ENCODE data around the gene ING5. TPM values are rescaled to one million over a fixed set of nuclear protein-coding genes. Genes with fewer than 3 reads are reported as not detected.

Gene ING5
- total RNA-seq, 1 donor from 2014 or later = 48.8 TPM

DNA sequence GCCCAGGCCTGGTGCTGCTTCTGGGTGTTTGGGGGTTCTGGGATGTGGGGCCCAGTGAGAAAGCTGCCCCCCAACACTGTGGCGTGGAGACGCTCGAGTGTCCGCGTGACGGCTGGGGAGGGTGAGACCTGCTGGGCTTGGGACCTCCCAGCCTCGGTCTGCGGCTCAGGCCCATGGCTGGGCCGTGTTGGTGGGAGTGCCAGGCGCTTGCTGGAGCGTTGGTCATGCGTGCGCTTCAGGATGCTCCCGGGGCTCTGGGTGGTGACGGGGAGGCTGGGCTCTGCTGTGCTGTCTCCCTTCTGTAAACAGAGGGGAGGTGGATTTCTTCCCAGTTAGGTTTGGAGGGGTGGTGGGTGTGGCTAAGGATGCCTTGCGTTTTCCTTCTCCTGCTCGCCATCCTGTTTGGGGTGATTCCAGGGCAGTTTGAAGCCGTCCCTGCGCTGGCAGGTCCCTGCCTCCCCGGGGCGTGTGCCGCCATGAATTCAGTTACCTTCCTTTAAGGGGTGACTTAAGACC lies 75.4 kb downstream of the ING5 start:
- TF ChIP-seq, protein P1, sequence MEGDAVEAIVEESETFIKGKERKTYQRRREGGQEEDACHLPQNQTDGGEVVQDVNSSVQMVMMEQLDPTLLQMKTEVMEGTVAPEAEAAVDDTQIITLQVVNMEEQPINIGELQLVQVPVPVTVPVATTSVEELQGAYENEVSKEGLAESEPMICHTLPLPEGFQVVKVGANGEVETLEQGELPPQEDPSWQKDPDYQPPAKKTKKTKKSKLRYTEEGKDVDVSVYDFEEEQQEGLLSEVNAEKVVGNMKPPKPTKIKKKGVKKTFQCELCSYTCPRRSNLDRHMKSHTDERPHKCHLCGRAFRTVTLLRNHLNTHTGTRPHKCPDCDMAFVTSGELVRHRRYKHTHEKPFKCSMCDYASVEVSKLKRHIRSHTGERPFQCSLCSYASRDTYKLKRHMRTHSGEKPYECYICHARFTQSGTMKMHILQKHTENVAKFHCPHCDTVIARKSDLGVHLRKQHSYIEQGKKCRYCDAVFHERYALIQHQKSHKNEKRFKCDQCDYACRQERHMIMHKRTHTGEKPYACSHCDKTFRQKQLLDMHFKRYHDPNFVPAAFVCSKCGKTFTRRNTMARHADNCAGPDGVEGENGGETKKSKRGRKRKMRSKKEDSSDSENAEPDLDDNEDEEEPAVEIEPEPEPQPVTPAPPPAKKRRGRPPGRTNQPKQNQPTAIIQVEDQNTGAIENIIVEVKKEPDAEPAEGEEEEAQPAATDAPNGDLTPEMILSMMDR (conservative IDR thresholded peaks at IDR 0.05) = no peak
- peaks cover 9% of the 10 kb centered on the region for H3K4me1 Mint-ChIP-seq (ENCODE audit: unreplicated experiment)
- peak; percentile 67 for DNase-seq (ENCODE audit: extremely low spot score, unreplicated experiment)
- no peaks in the 10 kb centered on the region for H3K27me3 Mint-ChIP-seq
- no peak overlapping the region for H3K4me3 Mint-ChIP-seq
- H3K36me3 Mint-ChIP-seq = no peaks in the 10 kb centered on the region
- H3K27ac Mint-ChIP-seq = no peak overlapping the region
- H3K9me3 Mint-ChIP-seq = no peaks in the 10 kb centered on the region

GRCh38 chr2:241777686-241778627 lies 76.1 kb downstream of the ING5 start:
- H3K27me3 Mint-ChIP-seq = no peaks in the 10 kb centered on the region
- no peak overlapping the region for H3K4me3 Mint-ChIP-seq
- TF ChIP-seq, protein P1 (conservative IDR thresholded peaks at IDR 0.05) = no peak
- no peak overlapping the region for H3K27ac Mint-ChIP-seq
- H3K36me3 Mint-ChIP-seq = no peaks in the 10 kb centered on the region
- peak; percentile 63 for DNase-seq (ENCODE audit: extremely low spot score, unreplicated experiment)
- H3K4me1 Mint-ChIP-seq (ENCODE audit: unreplicated experiment) = peaks cover 2% of the 10 kb centered on the region
- H3K9me3 Mint-ChIP-seq = no peaks in the 10 kb centered on the region

Other genes with a start within 250 kb of the ING5 start
- 182 and 198 TPM in 2 replicates for gene STK25, start 193.5 kb upstream of the ING5 start, total RNA-seq (ENCODE audit: low replicate concordance)
- gene BOK, start 143.3 kb upstream of the ING5 start, total RNA-seq (ENCODE audit: low replicate concordance) = 41.5 and 108 TPM in 2 replicates
- gene THAP4, start 64.9 kb upstream of the ING5 start, total RNA-seq (ENCODE audit: low replicate concordance) = 51.3 and 53.3 TPM in 2 replicates
- 96.5 and 112 TPM in 2 replicates for gene ATG4B, start 64.3 kb upstream of the ING5 start, total RNA-seq (ENCODE audit: low replicate concordance)
- 32.7 and 66.7 TPM in 2 replicates for gene DTYMK, start 15.2 kb upstream of the ING5 start, total RNA-seq (ENCODE audit: low replicate concordance)
- gene D2HGDH, start 32.6 kb downstream of the ING5 start, total RNA-seq (ENCODE audit: low replicate concordance) = 17.3 and 36.0 TPM in 2 replicates
- gene GAL3ST2, start 74.8 kb downstream of the ING5 start, total RNA-seq (ENCODE audit: low replicate concordance) = 0.19 and 0.29 TPM in 2 replicates
- 0.19 and 0.51 TPM in 2 replicates for gene NEU4, start 107.2 kb downstream of the ING5 start, total RNA-seq (ENCODE audit: low replicate concordance)
- gene PDCD1, start 156.9 kb downstream of the ING5 start, total RNA-seq (ENCODE audit: low replicate concordance) = not detected in 2 replicates
- not detected in 2 replicates for gene RTP5, start 167.7 kb downstream of the ING5 start, total RNA-seq (ENCODE audit: low replicate concordance)

Data from type B pancreatic cell (in vitro differentiated cells).